ENCODE results near the gene PBX4. TPM values are rescaled to one million over a fixed set of nuclear protein-coding genes. Genes with fewer than 3 reads are reported as not detected.

Gene PBX4
- total RNA-seq, 4 donors from 2014 or later, result 3.3 to 14.9 (median 4.8) TPM

- no peak overlapping the region for H3K4me3 ChIP-seq
- DNase-seq (ENCODE audit: low spot score in 2 of 2), result no peak
- TF ChIP-seq EP300 (IDR thresholded peaks at IDR 0.05) (no peak), POLR2A (IDR thresholded peaks at IDR 0.05) (no peak), POLR2AphosphoS5 (IDR thresholded peaks at IDR 0.05) (no peak)
- no peak overlapping the region for H3K27ac ChIP-seq
- H3K27me3 ChIP-seq, result no peaks in the 10 kb centered on the region
- H3K36me3 ChIP-seq, result peaks cover 52% of the 10 kb centered on the region
- no peaks in the 10 kb centered on the region for H3K9me3 ChIP-seq
- no peaks in the 10 kb centered on the region for H3K4me1 ChIP-seq
- whole genome bisulfite sequencing, result 94% methylated on average over 19 of the region's 36 CpGs
These were observed 16.2 kb upstream of the PBX4 start for GRCh38 chr19:19634516-19635312.

- H3K4me3 ChIP-seq, result no peak overlapping the region
- H3K36me3 ChIP-seq, result peaks cover 52% of the 10 kb centered on the region
- H3K4me1 ChIP-seq, result peaks cover 1% of the 10 kb centered on the region
- no peaks in the 10 kb centered on the region for H3K27me3 ChIP-seq
- no peak for DNase-seq (ENCODE audit: low spot score in 2 of 2)
- 92% methylated on average over 22 of the region's 22 CpGs for WGBS
- H3K27ac ChIP-seq, result no peak overlapping the region
- TF ChIP-seq POLR2A (IDR thresholded peaks at IDR 0.05) (no peak), EP300 (IDR thresholded peaks at IDR 0.05) (no peak), CTCF (IDR thresholded peaks at IDR 0.05) (no peak), POLR2AphosphoS5 (IDR thresholded peaks at IDR 0.05) (no peak)
- H3K9me3 ChIP-seq, result no peaks in the 10 kb centered on the region
These were observed 15.4 kb upstream of the PBX4 start for GRCh38 chr19:19633711-19634515.

- H3K36me3 ChIP-seq, result peaks cover 44% of the 10 kb centered on the region
These were observed 14.2 kb upstream of the PBX4 start for GRCh38 chr19:19632661-19633060.

GRCh38 chr19:19631346-19631745 lies 12.9 kb upstream of the PBX4 start:
- H3K36me3 ChIP-seq, result peaks cover 34% of the 10 kb centered on the region

More at GRCh38 chr19:19632661-19633060, 14.2 kb upstream of the PBX4 start:
- Histone ChIP-seq H3K9me3 (no peaks in the 10 kb centered on the region), H3K27me3 (no peaks in the 10 kb centered on the region), H3K4me1 (peaks cover 14% of the 10 kb centered on the region), H3K4me3 (no peak overlapping the region), H3K27ac (no peak overlapping the region)
- no peak for DNase-seq (ENCODE audit: low spot score in 2 of 2)
- TF ChIP-seq POLR2AphosphoS5 (IDR thresholded peaks at IDR 0.05) (no peak), POLR2A (IDR thresholded peaks at IDR 0.05) (no peak), EP300 (IDR thresholded peaks at IDR 0.05) (no peak), CTCF (IDR thresholded peaks at IDR 0.05) (no peak)
- 85% methylated on average over 5 of the region's 5 CpGs for WGBS

GRCh38 chr19:19630426-19630825 lies 11.9 kb upstream of the PBX4 start:
- Histone ChIP-seq H3K27ac (no peak overlapping the region), H3K4me3 (no peak overlapping the region), H3K27me3 (no peaks in the 10 kb centered on the region), H3K9me3 (no peaks in the 10 kb centered on the region), H3K36me3 (peaks cover 29% of the 10 kb centered on the region), H3K4me1 (peaks cover 19% of the 10 kb centered on the region)
- DNase-seq (ENCODE audit: low spot score in 2 of 2), result no peak
- no peak for TF ChIP-seq POLR2A (IDR thresholded peaks at IDR 0.05)
- no peak for TF ChIP-seq EP300 (IDR thresholded peaks at IDR 0.05)
- TF ChIP-seq CTCF (IDR thresholded peaks at IDR 0.05), result no peak
- TF ChIP-seq POLR2AphosphoS5 (IDR thresholded peaks at IDR 0.05), result no peak
- 100% methylated on average over 2 of the region's 2 CpGs for WGBS

More at GRCh38 chr19:19631346-19631745, 12.9 kb upstream of the PBX4 start:
- H3K9me3 ChIP-seq, result no peaks in the 10 kb centered on the region
- H3K4me3 ChIP-seq, result no peak overlapping the region
- no peaks in the 10 kb centered on the region for H3K27me3 ChIP-seq
- peaks cover 19% of the 10 kb centered on the region for H3K4me1 ChIP-seq
- TF ChIP-seq CTCF (IDR thresholded peaks at IDR 0.05) (no peak), POLR2A (IDR thresholded peaks at IDR 0.05) (no peak), POLR2AphosphoS5 (IDR thresholded peaks at IDR 0.05) (no peak), EP300 (IDR thresholded peaks at IDR 0.05) (no peak)
- WGBS, result 94% methylated on average over 3 of the region's 7 CpGs
- DNase-seq (ENCODE audit: low spot score in 2 of 2), result no peak
- no peak overlapping the region for H3K27ac ChIP-seq
